K562 (cell line): Measurements from ENCODE around the gene HNMT. TPM values are rescaled to one million over a fixed set of nuclear protein-coding genes. Genes with fewer than 3 reads are reported as not detected.

Experiments used
- ATAC-seq: fragments of 200-7000 bp; cut with Tn5 transposase; 3 replicates; pipeline ENCODE4 v1.9.1; 2020; ENCODE audit warnings: moderate library complexity
- BruUV-seq: library from RNA; stranded (reverse); fragments of 400-500 nt; replicated peaks from 2 replicates; lab custom pipeline; 2021; lab: Mats Ljungman, UMichigan
- CTCF ChIA-PET: fragments of 300-600 bp; formaldehyde crosslinking; extraction: SDS; loops from one replicate; lab custom pipeline; 2021; ENCODE audit warnings: low intra/inter-chr PET ratio; lab: Yijun Ruan, JAX
- POLR2A ChIA-PET: fragments of 300-600, 350-650 bp; sonication (Branson Sonifier 250); formaldehyde crosslinking; extraction: SDS; loops from one replicate; lab custom pipeline; 2021; ENCODE audit warnings: antibody characterized with exemption, inconsistent platforms; lab: Yijun Ruan, JAX
- DNase-seq, 4 experiments: peaks; one replicate each; pipeline versions ENCODE4 v3.0.0 to v3.0.0-alpha.2; 2011 to 2018; ENCODE audit warnings: low spot score in 3 of 4, mixed read lengths in 3 of 4; ENCODE audit errors: extremely low read depth in 1 of 4
- FAIRE-seq: peaks from 2 replicates; lab custom pipeline; 2011; peaks lifted over from hg19 to GRCh38; lab: Jason Lieb, UNC
- H2AFZ ChIP-seq: 2 replicates; pipeline ENCODE4 v1.6.0; 2011; ENCODE audit warnings: low read depth, low read length, control low read depth, inconsistent platforms
- H3K27ac ChIP-seq: fragments of 200-600 bp; 3 replicates; pipeline ENCODE4 v1.8.0; 2011; ENCODE audit warnings: low read depth, mild to moderate bottlenecking, control low read depth, inconsistent platforms, low read length, moderate library complexity, mixed read lengths; ENCODE audit errors: extremely low read depth
- H3K27me3 ChIP-seq, 2 experiments: fragments of 300-600 bp in 1 of 2; 2 replicates in 1 of 2; 3 replicates in 1 of 2; pipeline versions ENCODE4 v1.6.0 to v1.8.0; 2011; ENCODE audit warnings: inconsistent platforms in 2 of 2, low read length in 2 of 2, mild to moderate bottlenecking in 1 of 2, mixed read lengths in 1 of 2, moderate library complexity in 1 of 2; ENCODE audit not compliant: control insufficient read depth in 2 of 2, insufficient read depth in 2 of 2
- H3K36me3 ChIP-seq: fragments of 300-600 bp; 3 replicates; pipeline ENCODE4 v1.8.0; 2011; ENCODE audit warnings: mild to moderate bottlenecking, low read length, inconsistent platforms; ENCODE audit not compliant: control insufficient read depth, insufficient read depth
- H3K4me1 ChIP-seq, 2 experiments: fragments of 200-600 bp in 1 of 2; replicated peaks in 1 of 2; 2 replicates in 1 of 2; 3 replicates in 1 of 2; pipeline versions ENCODE4 v1.5.1 to v1.8.0; 2011; ENCODE audit warnings: inconsistent platforms in 2 of 2, low read length in 2 of 2, mild to moderate bottlenecking in 1 of 2, mixed read lengths in 1 of 2, moderate library complexity in 1 of 2; ENCODE audit not compliant: control insufficient read depth in 2 of 2, insufficient read depth in 2 of 2
- H3K4me2 ChIP-seq: 2 replicates; pipeline ENCODE4 v1.6.1; 2011; ENCODE audit warnings: low read length, control low read depth, inconsistent platforms, mixed read lengths; ENCODE audit not compliant: insufficient read depth
- H3K4me3 ChIP-seq: fragments of 200-600 bp; sonication (generic), shearing (Covaris generic); 2 replicates; pipeline ENCODE4 v1.5.1; 2016; ENCODE audit warnings: control low read depth, inconsistent platforms
- H3K79me2 ChIP-seq: fragments of 200-600 bp; 3 replicates; pipeline ENCODE4 v1.8.0; 2011; ENCODE audit warnings: low read length, inconsistent platforms; ENCODE audit not compliant: control insufficient read depth, insufficient read depth
- H3K9ac ChIP-seq, 2 experiments: 2 replicates each; pipeline versions ENCODE4 v1.6.0 to v1.6.1; 2011; ENCODE audit warnings: low read depth in 2 of 2, low read length in 2 of 2, control low read depth in 1 of 2, inconsistent platforms in 1 of 2, mild to moderate bottlenecking in 1 of 2, mixed read lengths in 1 of 2; ENCODE audit not compliant: insufficient read depth in 1 of 2
- H3K9me1 ChIP-seq: one replicate; pipeline ENCODE4 v1.6.0; 2011; ENCODE audit warnings: inconsistent platforms, mild to moderate bottlenecking, low read length, moderate library complexity; ENCODE audit not compliant: control insufficient read depth, insufficient read depth
- H3K9me3 ChIP-seq: replicated peaks from 2 replicates; pipeline ENCODE4 v1.5.1; 2011; ENCODE audit warnings: low read depth, low read length, inconsistent platforms; ENCODE audit not compliant: control insufficient read depth, insufficient read depth
- H4K20me1 ChIP-seq: replicated peaks from 2 replicates; pipeline ENCODE4 v1.6.1; 2011; ENCODE audit warnings: low read length, inconsistent platforms, mixed read lengths; ENCODE audit not compliant: control insufficient read depth, insufficient read depth
- ADNP ChIP-seq: fragments of 200-800 bp; sonication (Bioruptor generic); IDR thresholded peaks from 2 replicates; pipeline ENCODE4 v1.6.1; 2016; ENCODE audit warnings: missing genetic modification characterization, missing compliant biosample characterization
- BCL6 ChIP-seq: fragments of 250-450 bp; sonication (Bioruptor Pico); IDR thresholded peaks from 2 replicates; pipeline ENCODE4 v1.4.0; 2020
- COPS2 ChIP-seq: fragments of 450-650 bp; conservative IDR thresholded peaks from 2 replicates; pipeline ENCODE4 v1.6.1; 2016; ENCODE audit warnings: mild to moderate bottlenecking, moderate library complexity
- E2F8 ChIP-seq: fragments of 450-650 bp; IDR thresholded peaks from 2 replicates; pipeline ENCODE4 v1.7.1; 2018; ENCODE audit warnings: mild to moderate bottlenecking, low read depth; ENCODE audit not compliant: partially characterized antibody
- ETS2 ChIP-seq: IDR thresholded peaks from 2 replicates; pipeline ENCODE4 v1.6.1; 2016; ENCODE audit warnings: borderline replicate concordance, missing genetic modification characterization, mild to moderate bottlenecking, moderate library complexity, missing compliant biosample characterization; ENCODE audit not compliant: poor library complexity, severe bottlenecking
- GTF2F1 ChIP-seq: IDR thresholded peaks from 2 replicates; pipeline ENCODE4 v1.6.1; 2011; ENCODE audit warnings: low read depth, low read length, improper control_type of control experiment
- HNRNPUL1 ChIP-seq: fragments of 200-400 bp; formaldehyde crosslinking; IDR thresholded peaks from 2 replicates; pipeline ENCODE4 v1.6.1; 2017; ENCODE audit warnings: low read length
- HOXB6 ChIP-seq: fragments of 250-450 bp; sonication (Bioruptor Pico); IDR thresholded peaks from 2 replicates; pipeline ENCODE4 v1.5.1; 2022; ENCODE audit warnings: mild to moderate bottlenecking, borderline replicate concordance
- KDM1A ChIP-seq, 2 experiments: fragments of 450-650 bp; IDR thresholded peaks; 2 replicates each; pipeline ENCODE4 v1.6.1; 2016; ENCODE audit warnings: mild to moderate bottlenecking in 2 of 2
- PYGO2 ChIP-seq: fragments of 450-650 bp; IDR thresholded peaks from 2 replicates; pipeline ENCODE4 v1.6.1; 2016; ENCODE audit warnings: mild to moderate bottlenecking, missing genetic modification characterization, moderate library complexity, missing compliant biosample characterization
- RB1 ChIP-seq: fragments of 450-650 bp; IDR thresholded peaks from 2 replicates; pipeline ENCODE4 v1.6.1; 2017; ENCODE audit warnings: low read depth, mild to moderate bottlenecking
- UBTF ChIP-seq, 2 experiments: IDR thresholded peaks; 2 replicates each; pipeline ENCODE4 v1.6.1; 2012; ENCODE audit warnings: improper control_type of control experiment in 2 of 2, low read depth in 2 of 2, low read length in 2 of 2, borderline replicate concordance in 1 of 2
- ZEB2 ChIP-seq: fragments of 450-650 bp; IDR thresholded peaks from 2 replicates; pipeline ENCODE4 v1.6.1; 2016
- ZNF586 ChIP-seq: fragments of 450-650 bp; formaldehyde crosslinking; conservative IDR thresholded peaks from 2 replicates; pipeline ENCODE4 v1.4.0; 2020; ENCODE audit warnings: mild to moderate bottlenecking, moderate library complexity
- WGBS: fragments of 100-300 bp; shearing (Covaris generic); methylation state at CpG from one replicate; pipeline ENCODE4 v1.1.6; 2016; ENCODE audit warnings: low coverage, mixed read lengths; ENCODE audit not compliant: insufficient coverage; ENCODE audit errors: missing lambda C conversion rate; 5-methylcytosine and 5-hydroxymethylcytosine counted together
- in situ Hi-C: fragments of 300-500 bp; cut with MboI; formaldehyde crosslinking; loops from 4 replicates; pipeline ENCODE4 v1.15.0; 2018; ENCODE audit warnings: inconsistent platforms, mixed read lengths
- intact Hi-C: fragments of 100-400 bp; cut with micrococcal nuclease; formaldehyde crosslinking; loops from 2 replicates; pipeline ENCODE4 v1.14.2; 2022
- polyA plus RNA-seq, 8 experiments: library from polyadenylated mRNA; depleted of rRNA in 4 of 8; stranded (reverse) in 5 of 8; unstranded in 3 of 8; fragments of >200 nt; fragmentation: Nextera tagmentation in 2 of 8; fragmentation: Illumina TruSeq in 1 of 8; extraction: Ambion mirVana in 2 of 8; extraction: Trizol in 1 of 8; gene quantifications; 2 replicates each; pipeline versions ENCODE4 v1.2.1 to v1.2.3, GENCODE V29; 2011 to 2014; ENCODE audit warnings: inconsistent platforms in 1 of 8, missing spikeins in 1 of 8
- total RNA-seq, 7 experiments: library from RNA; depleted of rRNA in 6 of 7; stranded (reverse); fragments of >200 nt in 6 of 7; fragmentation: Illumina TruSeq in 2 of 7; extraction: Trizol in 2 of 7; gene quantifications; 2 replicates each; pipeline versions ENCODE4 v1.2.1 to v1.2.3, GENCODE V29; 2011 to 2021; ENCODE audit warnings: low replicate concordance in 1 of 7
- TF ChIP-seq, protein P1 (sequence below): fragments of 250-450 bp; sonication (Bioruptor Pico); IDR thresholded peaks from 2 replicates; pipeline ENCODE4 v1.4.0; 2020; ENCODE audit warnings: mild to moderate bottlenecking

The HNMT gene
- total and polyA plus RNA-seq, 9 of the 15 experiments (the other 6 are each of a cell fraction or from before 2014, with no cell fraction given), result 3.1 to 10.9 (median 5.3) TPM

GRCh38 chr2:138003411-138003810 lies 39.1 kb downstream of the HNMT start (continued):
- no peak for TF ChIP-seq UBTF (IDR thresholded peaks at IDR 0.05; ENCODE audit: borderline replicate concordance in 1 of 2, low read depth in 2 of 2, low read length in 2 of 2)
- no peak for TF ChIP-seq ETS2 (tag)

DNA sequence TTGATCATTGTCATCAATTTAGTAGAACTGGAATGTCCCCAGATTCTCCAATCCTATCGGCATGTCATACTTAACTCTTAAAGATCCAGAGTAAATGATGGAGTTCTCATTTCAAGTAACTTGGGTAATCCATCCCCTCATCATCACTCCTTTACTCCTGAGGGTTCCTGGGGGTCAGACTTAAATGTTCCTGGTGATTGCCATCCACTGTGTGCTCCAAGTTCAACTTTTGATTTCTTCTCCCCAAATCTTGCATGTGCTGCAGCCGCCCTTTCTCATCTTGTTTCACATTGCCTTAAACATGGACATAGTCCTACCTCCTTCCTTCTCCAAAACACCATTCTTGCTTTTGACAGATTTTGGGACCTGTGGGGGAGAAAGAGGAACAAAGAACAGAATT lies 43.2 kb downstream of the HNMT start:
- Histone ChIP-seq H3K79me2 (no peaks in the 10 kb centered on the region), H3K4me2 (no peak overlapping the region), H3K36me3 (no peaks in the 10 kb centered on the region), H3K9me1 (no peaks in the 10 kb centered on the region), H3K9ac (no peak overlapping the region), H3K4me1 (peaks cover 0 to 9% of the 10 kb centered on the region in 2 experiments; a peak in 2 of 5 replicates), H4K20me1 (no peaks in the 10 kb centered on the region), H2AFZ (no peak overlapping the region), H3K4me3 (no peak overlapping the region), H3K9me3 (no peaks in the 10 kb centered on the region), H3K27ac (no peak overlapping the region), H3K27me3 (no peaks in the 10 kb centered on the region)
- 90% methylated on average over 2 of the region's 2 CpGs for WGBS
- CTCF ChIA-PET, result no interaction called here
- DNase-seq (no peak), ATAC-seq (no peak), FAIRE-seq (no peak)
- intact Hi-C loops (no loop called here), in situ Hi-C loops (no loop called here)
- POLR2A ChIA-PET, result no interaction called here
- no peak for TF ChIP-seq BCL6 (CRISPR knock-in tag)
- no peak for TF ChIP-seq RB1
- no peak for TF ChIP-seq KDM1A (IDR thresholded peaks at IDR 0.05)
- TF ChIP-seq ZEB2, result no peak
- no peak for TF ChIP-seq COPS2
- TF ChIP-seq HNRNPUL1, result no peak
- no peak for TF ChIP-seq ZNF586
- no peak for TF ChIP-seq ADNP (tag)
- no peak for TF ChIP-seq HOXB6
- TF ChIP-seq, protein P1, sequence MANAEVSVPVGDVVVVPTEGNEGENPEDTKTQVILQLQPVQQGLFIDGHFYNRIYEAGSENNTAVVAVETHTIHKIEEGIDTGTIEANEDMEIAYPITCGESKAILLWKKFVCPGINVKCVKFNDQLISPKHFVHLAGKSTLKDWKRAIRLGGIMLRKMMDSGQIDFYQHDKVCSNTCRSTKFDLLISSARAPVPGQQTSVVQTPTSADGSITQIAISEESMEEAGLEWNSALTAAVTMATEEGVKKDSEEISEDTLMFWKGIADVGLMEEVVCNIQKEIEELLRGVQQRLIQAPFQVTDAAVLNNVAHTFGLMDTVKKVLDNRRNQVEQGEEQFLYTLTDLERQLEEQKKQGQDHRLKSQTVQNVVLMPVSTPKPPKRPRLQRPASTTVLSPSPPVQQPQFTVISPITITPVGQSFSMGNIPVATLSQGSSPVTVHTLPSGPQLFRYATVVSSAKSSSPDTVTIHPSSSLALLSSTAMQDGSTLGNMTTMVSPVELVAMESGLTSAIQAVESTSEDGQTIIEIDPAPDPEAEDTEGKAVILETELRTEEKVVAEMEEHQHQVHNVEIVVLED (CRISPR knock-in tag), result no peak
- no peak for TF ChIP-seq GTF2F1
- no peak for TF ChIP-seq PYGO2 (tag)
- TF ChIP-seq E2F8, result no peak
- BruUV-seq, result no TSS peak
